H1 (cell line): Measurements from ENCODE around the gene LCN12. TPM values are rescaled to one million over a fixed set of nuclear protein-coding genes. Genes with fewer than 3 reads are reported as not detected.

Experiments used
- CTCF ChIA-PET: fragments of 300-600 bp; sonication (Branson Sonifier 250); formaldehyde crosslinking; loops from one replicate; lab custom pipeline; 2021; ENCODE audit not compliant: partially characterized antibody; lab: Charles Lee
- POLR2A ChIA-PET: fragments of 300-600 bp; sonication (Branson Sonifier 250); formaldehyde crosslinking; loops from one replicate; lab custom pipeline; 2021; ENCODE audit warnings: inconsistent platforms; ENCODE audit not compliant: partially characterized antibody; lab: Charles Lee
- DNase-seq, 2 experiments: peaks; one replicate each; pipeline versions ENCODE4 v3.0.0 to v3.0.0-alpha.2; 2010 to 2022; ENCODE audit warnings: low spot score in 2 of 2, low read depth in 1 of 2, mixed read lengths in 1 of 2
- FAIRE-seq: peaks from 2 replicates; lab custom pipeline; 2011; peaks lifted over from hg19 to GRCh38; lab: Jason Lieb, UNC
- H2AFZ ChIP-seq: 2 replicates; pipeline ENCODE4 v1.8.1; 2012; ENCODE audit warnings: low read length, inconsistent platforms
- H2AK5ac ChIP-seq: 2 replicates; pipeline ENCODE4 v1.6.1; 2013; ENCODE audit warnings: low read depth, low read length
- H2BK120ac ChIP-seq: replicated peaks from 2 replicates; pipeline ENCODE3; 2013; ENCODE audit warnings: low read depth, low read length, inconsistent platforms
- H2BK12ac ChIP-seq: 2 replicates; pipeline ENCODE4 v1.6.1; 2013; ENCODE audit warnings: low read depth, low read length
- H2BK15ac ChIP-seq: 2 replicates; pipeline ENCODE4 v1.6.1; 2013; ENCODE audit warnings: low read length
- H2BK20ac ChIP-seq: 2 replicates; pipeline ENCODE4 v1.6.1; 2013; ENCODE audit warnings: low read length
- H2BK5ac ChIP-seq: 2 replicates; pipeline ENCODE4 v1.6.1; 2013; ENCODE audit warnings: low read depth, low read length
- H3K14ac ChIP-seq: 2 replicates; pipeline ENCODE4 v1.6.1; 2013; ENCODE audit warnings: inconsistent platforms; ENCODE audit not compliant: insufficient read length
- H3K18ac ChIP-seq: 2 replicates; pipeline ENCODE4 v1.6.1; 2013; ENCODE audit warnings: low read length; ENCODE audit errors: extremely low read depth
- H3K23ac ChIP-seq: 2 replicates; pipeline ENCODE4 v1.6.1; 2013; ENCODE audit warnings: inconsistent platforms; ENCODE audit not compliant: insufficient read length
- H3K23me2 ChIP-seq: 2 replicates; pipeline ENCODE4 v1.6.1; 2013; ENCODE audit warnings: low read depth, low read length
- H3K27ac ChIP-seq: 2 replicates; pipeline ENCODE4 v1.6.1; 2011; ENCODE audit warnings: low read depth, low read length, inconsistent platforms
- H3K27me3 ChIP-seq, 4 experiments: replicated peaks in 1 of 4; 1 replicate in 1 of 4; 2 replicates in 3 of 4; pipeline versions ENCODE4 v1.6.1 to v1.8.1; 2011 to 2013; ENCODE audit warnings: low read length in 3 of 4, mild to moderate bottlenecking in 3 of 4, inconsistent platforms in 2 of 4, mixed read lengths in 2 of 4, moderate library complexity in 1 of 4; ENCODE audit not compliant: control insufficient read depth in 3 of 4, insufficient read depth in 3 of 4; ENCODE audit errors: extremely low read depth in 1 of 4
- H3K36me3 ChIP-seq, 4 experiments: 2 replicates each; pipeline versions ENCODE4 v1.6.1 to v1.8.1; 2011 to 2013; ENCODE audit warnings: mild to moderate bottlenecking in 4 of 4, low read length in 3 of 4, moderate library complexity in 2 of 4, control low read depth in 1 of 4, inconsistent platforms in 1 of 4; ENCODE audit not compliant: insufficient read depth in 4 of 4, control insufficient read depth in 2 of 4
- H3K4ac ChIP-seq: replicated peaks from 2 replicates; pipeline ENCODE3; 2013; ENCODE audit warnings: low read length, low read depth, mixed read lengths, inconsistent platforms; ENCODE audit not compliant: insufficient read length
- H3K4me1 ChIP-seq, 4 experiments: replicated peaks in 1 of 4; 1 replicate in 1 of 4; 2 replicates in 3 of 4; pipeline versions ENCODE4 v1.6.1 to v1.8.1; 2011 to 2013; ENCODE audit warnings: low read length in 3 of 4, inconsistent platforms in 2 of 4, mixed read lengths in 1 of 4; ENCODE audit not compliant: insufficient read depth in 4 of 4, control insufficient read depth in 3 of 4
- H3K4me2 ChIP-seq, 2 experiments: 2 replicates each; pipeline versions ENCODE4 v1.6.1 to v1.8.1; 2011 to 2013; ENCODE audit warnings: low read depth in 2 of 2, low read length in 2 of 2, control low read depth in 1 of 2, inconsistent platforms in 1 of 2, mild to moderate bottlenecking in 1 of 2; ENCODE audit not compliant: insufficient read depth in 1 of 2
- H3K4me3 ChIP-seq, 4 experiments: fragments of 200-600, 300-600 bp in 1 of 4; sonication (generic), shearing (Covaris generic), sonication (Bioruptor Twin) in 1 of 4; 2 replicates each; pipeline versions ENCODE4 v1.5.1 to v1.8.1; 2011 to 2016; ENCODE audit warnings: low read length in 4 of 4, low read depth in 3 of 4, control low read depth in 2 of 4, inconsistent platforms in 2 of 4, mild to moderate bottlenecking in 2 of 4, mixed read lengths in 1 of 4, moderate library complexity in 1 of 4; ENCODE audit not compliant: insufficient read depth in 2 of 4; ENCODE audit errors: extremely low read depth in 1 of 4
- H3K56ac ChIP-seq: replicated peaks from 2 replicates; pipeline ENCODE3; 2013; ENCODE audit warnings: low read depth, mild to moderate bottlenecking, mixed read lengths, low read length, inconsistent platforms; ENCODE audit not compliant: insufficient read length
- H3K79me1 ChIP-seq: 2 replicates; pipeline ENCODE4 v1.6.1; 2013; ENCODE audit warnings: low read depth, low read length, control low read depth
- H3K79me2 ChIP-seq, 2 experiments: 2 replicates each; pipeline versions ENCODE4 v1.6.1 to v1.8.1; 2012 to 2013; ENCODE audit warnings: low read length in 2 of 2, mild to moderate bottlenecking in 2 of 2, inconsistent platforms in 1 of 2; ENCODE audit not compliant: insufficient read depth in 2 of 2, control insufficient read depth in 1 of 2
- H3K9ac ChIP-seq, 4 experiments: replicated peaks in 1 of 4; 1 replicate in 1 of 4; 2 replicates in 3 of 4; pipeline versions ENCODE4 v1.6.1 to v1.8.1; 2011 to 2013; ENCODE audit warnings: low read depth in 3 of 4, low read length in 3 of 4, control low read depth in 2 of 4, mild to moderate bottlenecking in 2 of 4, moderate library complexity in 2 of 4, inconsistent platforms in 1 of 4; ENCODE audit errors: extremely low read depth in 1 of 4
- H3K9me3 ChIP-seq, 2 experiments: 2 replicates each; pipeline versions ENCODE4 v1.6.1 to v1.8.1; 2012 to 2013; ENCODE audit warnings: mild to moderate bottlenecking in 2 of 2, moderate library complexity in 2 of 2, control low read depth in 1 of 2, inconsistent platforms in 1 of 2, low read depth in 1 of 2, low read length in 1 of 2, mixed read lengths in 1 of 2; ENCODE audit not compliant: insufficient read depth in 2 of 2
- H4K20me1 ChIP-seq, 2 experiments: replicated peaks in 1 of 2; 2 replicates each; pipeline versions ENCODE3 to v1.8.1; 2011 to 2013; ENCODE audit warnings: inconsistent platforms in 2 of 2, low read length in 2 of 2, mild to moderate bottlenecking in 1 of 2; ENCODE audit not compliant: insufficient read depth in 2 of 2, control insufficient read depth in 1 of 2
- H4K5ac ChIP-seq: 2 replicates; pipeline ENCODE4 v1.6.1; 2013; ENCODE audit warnings: low read length, low read depth, mixed read lengths, inconsistent platforms; ENCODE audit not compliant: insufficient read length
- H4K8ac ChIP-seq: 2 replicates; pipeline ENCODE4 v1.8.0; 2013; ENCODE audit warnings: mild to moderate bottlenecking, moderate library complexity, low read length, inconsistent platforms; ENCODE audit not compliant: insufficient read depth; ENCODE audit errors: extremely low read depth
- H4K91ac ChIP-seq: replicated peaks from 2 replicates; pipeline ENCODE3; 2013; ENCODE audit warnings: low read length, mixed read lengths, inconsistent platforms; ENCODE audit not compliant: insufficient read length
- CBX8 ChIP-seq: fragments of 300-800, 300-1000 bp; sonication (generic); IDR thresholded peaks from 2 replicates; pipeline ENCODE4 v1.7.1; 2016; ENCODE audit warnings: low read depth, low read length, borderline replicate concordance
- CTCF ChIP-seq, 3 experiments: IDR thresholded peaks; 1 replicate in 2 of 3; 2 replicates in 1 of 3; pipeline versions ENCODE4 v1.5.1 to v1.6.1; 2011; ENCODE audit warnings: low read length in 3 of 3, mild to moderate bottlenecking in 3 of 3, inconsistent platforms in 2 of 3, low read depth in 1 of 3, moderate library complexity in 1 of 3; ENCODE audit not compliant: insufficient read depth in 1 of 3; ENCODE audit errors: control extremely low read depth in 1 of 3
- GABPA ChIP-seq: IDR thresholded peaks from 2 replicates; pipeline ENCODE4 v1.6.1; 2011; ENCODE audit warnings: mild to moderate bottlenecking, low read length, moderate library complexity, borderline replicate concordance; ENCODE audit not compliant: insufficient read depth
- PHF8 ChIP-seq: fragments of 200-600 bp; sonication (generic); conservative IDR thresholded peaks from 2 replicates; pipeline ENCODE4 v1.7.1; 2012; ENCODE audit warnings: low read depth, mild to moderate bottlenecking, inconsistent platforms, low read length, moderate library complexity
- POLR2AphosphoS5 ChIP-seq: IDR thresholded peaks from 2 replicates; pipeline ENCODE4 v1.6.1; 2011; ENCODE audit warnings: low read depth, low read length
- RAD21 ChIP-seq, 2 experiments: IDR thresholded peaks in 1 of 2; conservative IDR thresholded peaks in 1 of 2; 2 replicates each; pipeline ENCODE4 v1.6.1; 2011; ENCODE audit warnings: low read depth in 2 of 2, low read length in 2 of 2, improper control_type of control experiment in 1 of 2, inconsistent platforms in 1 of 2, mild to moderate bottlenecking in 1 of 2, moderate library complexity in 1 of 2
- RNF2 ChIP-seq: fragments of 200-900, 300-1000 bp; sonication (generic); IDR thresholded peaks from 2 replicates; pipeline ENCODE4 v1.7.1; 2016; ENCODE audit warnings: borderline replicate concordance, low read depth, mild to moderate bottlenecking, antibody characterized with exemption, low read length; ENCODE audit not compliant: poor library complexity, severe bottlenecking; ENCODE audit errors: missing control alignments
- SAP30 ChIP-seq: fragments of 300-600 bp; sonication (generic); IDR thresholded peaks from 2 replicates; pipeline ENCODE4 v1.7.1; 2012; ENCODE audit warnings: low read length, moderate library complexity, mild to moderate bottlenecking, inconsistent platforms; ENCODE audit not compliant: insufficient read depth, insufficient replicate concordance
- SIRT6 ChIP-seq: IDR thresholded peaks from one replicate; pipeline ENCODE4 v1.7.1; 2012; ENCODE audit warnings: low read length, inconsistent platforms
- WGBS, 2 experiments: shearing (Covaris generic) in 1 of 2; methylation state at CpG; one replicate each; pipeline versions ENCODE4 v1.1.6 to v1.1.7; 2013 to 2015; ENCODE audit warnings: low lambda C conversion rate in 2 of 2, mixed read lengths in 2 of 2, inconsistent platforms in 1 of 2, low coverage in 1 of 2, missing lambda C conversion rate in 1 of 2; ENCODE audit not compliant: insufficient replicate concordance in 2 of 2, insufficient coverage in 1 of 2, insufficient read length in 1 of 2; ENCODE audit errors: extremely low coverage in 1 of 2, missing lambda C conversion rate in 1 of 2; 5-methylcytosine and 5-hydroxymethylcytosine counted together
- polyA plus RNA-seq, 7 experiments: library from polyadenylated mRNA; depleted of rRNA in 3 of 7; stranded (reverse) in 5 of 7; unstranded in 2 of 7; fragments of >200 nt in 5 of 7; fragments of 200-250 nt in 2 of 7; gene quantifications; 1 replicate in 5 of 7; 2 replicates in 1 of 7; 4 replicates in 1 of 7; pipeline versions ENCODE4 v1.2.1 to v1.2.3, GENCODE V29; 2011 to 2013; ENCODE audit warnings: missing spikeins in 2 of 7, mixed read lengths in 2 of 7
- total RNA-seq: library from RNA; stranded (reverse); fragmentation: NEBNext Ultra II Directional; extraction: Animal tissue kit (Norgen Biotek cat#: 25700); gene quantifications from 2 replicates; pipeline ENCODE4 v1.2.1, GENCODE V29; 2021

LCN12 gene
- total and polyA plus RNA-seq, 2 of the 8 experiments (the other 6 are each of a cell fraction or from before 2014, with no cell fraction given): 1.1 to 1.7 TPM

GRCh38 chr9:136936645-136937170, 15.4 kb upstream of the LCN12 start:
- Histone ChIP-seq H2BK120ac (no peak overlapping the region), H3K4ac (no peak overlapping the region), H3K9ac (no peak overlapping the region), H4K20me1 (peaks cover 2 to 22% of the 10 kb centered on the region in 2 experiments), H2BK15ac (no peak overlapping the region), H3K27me3 (no peaks in the 10 kb centered on the region), H3K79me1 (no peaks in the 10 kb centered on the region; the same call in none of the 2 replicates), H2BK20ac (no peak overlapping the region), H2AFZ (no peak overlapping the region), H3K4me1 (peaks cover 0 to 6% (median 0%) of the 10 kb centered on the region in 4 experiments; a peak in 2 of 7 replicates), H2BK12ac (no peak overlapping the region), H4K91ac (no peak overlapping the region), H2AK5ac (no peak overlapping the region), H3K4me2 (no peak overlapping the region), H3K23me2 (no peaks in the 10 kb centered on the region), H3K14ac (no peak overlapping the region), H3K36me3 (peaks cover 10 to 21% (median 11%) of the 10 kb centered on the region in 4 experiments; a peak in 7 of 8 replicates), H3K27ac (no peak overlapping the region), H3K18ac (no peak overlapping the region), H3K9me3 (no peaks in the 10 kb centered on the region; a peak in 1 of 4 replicates), H3K23ac (no peak overlapping the region), H2BK5ac (no peak overlapping the region), H3K79me2 (no peaks in the 10 kb centered on the region; a peak in 1 of 4 replicates), H4K5ac (no peak overlapping the region), H3K56ac (no peak overlapping the region), H4K8ac (no peak overlapping the region), H3K4me3 (no peak overlapping the region)
- ChIA-PET CTCF (interaction anchor here (0.6 to 2.2 kb wide), 7 partner anchors 10 to 957 kb away, joined by 3 to 6 read pairs (median 4); no protein-coding TSS in a partner anchor), POLR2A (interaction anchor here (1.2 to 2.1 kb wide), 2 partner anchors 29 to 48 kb away, joined by 3 to 4 read pairs; no protein-coding TSS in a partner anchor)
- 95% methylated on average over 8 of the region's 8 CpGs; no CpG with 5 or more reads in 1 of the 2 experiments for WGBS, 2 experiments
- DNase-seq (no peak), FAIRE-seq (no peak)
- TF ChIP-seq CTCF (IDR thresholded peaks at IDR 0.05; ENCODE audit: control extremely low read depth in 1 of 3, insufficient read depth in 1 of 3, low read depth in 1 of 3, low read length in 3 of 3): no peak
- no peak for TF ChIP-seq RAD21 (IDR thresholded peaks at IDR 0.05 in 1 of 2, conservative IDR thresholded peaks at IDR 0.05 in 1 of 2; ENCODE audit: low read depth in 2 of 2, low read length in 2 of 2)
- TF ChIP-seq POLR2AphosphoS5: no peak
- TF ChIP-seq GABPA: no peak
- no peak for TF ChIP-seq SIRT6
- no peak for TF ChIP-seq CBX8
- TF ChIP-seq SAP30: no peak
- TF ChIP-seq PHF8: no peak
- no peak for TF ChIP-seq RNF2
